ENCODE data around the gene ZNF426. TPM values are rescaled to one million over a fixed set of nuclear protein-coding genes. Genes with fewer than 3 reads are reported as not detected.

ZNF426 gene
- total and polyA plus RNA-seq, 2 of the 13 experiments (the other 11 are each of a cell fraction or from before 2014, with no cell fraction given) = 3.8 to 14.9 TPM

- peak; percentile 78 for TF ChIP-seq AHDC1 (CRISPR knock-in tag; IDR thresholded peaks at IDR 0.05; ENCODE audit: borderline replicate concordance)
- no peak for TF ChIP-seq ZUFSP (CRISPR knock-in tag; IDR thresholded peaks at IDR 0.05; ENCODE audit: borderline replicate concordance)
- no peak for TF ChIP-seq ZNF749 (CRISPR knock-in tag; IDR thresholded peaks at IDR 0.05; ENCODE audit: borderline replicate concordance)
- TF ChIP-seq ZNF382 (CRISPR knock-in tag; IDR thresholded peaks at IDR 0.05; ENCODE audit: borderline replicate concordance) = no peak
- TF ChIP-seq ZNF563 (CRISPR knock-in tag; IDR thresholded peaks at IDR 0.05) = peak; percentile 80
- TF ChIP-seq U2AF1 (optimal IDR thresholded peaks at IDR 0.05; ENCODE audit: low read depth, low read length) = peak; percentile 70
- peak; percentile 79; the same call in 1 of the 2 replicates for TF ChIP-seq AHR (CRISPR knock-in tag; IDR thresholded peaks at IDR 0.05)
- no peak for TF ChIP-seq EZH2 (conservative IDR thresholded peaks at IDR 0.05; ENCODE audit: low read depth, low read length)
- TF ChIP-seq HNRNPUL1 (IDR thresholded peaks at IDR 0.05; ENCODE audit: low read depth, low read length) = no peak
- TF ChIP-seq IKZF5 (CRISPR knock-in tag; IDR thresholded peaks at IDR 0.05) = peak; percentile 53; the same call in 1 of the 2 replicates
- TF ChIP-seq ZBTB38 (CRISPR knock-in tag; IDR thresholded peaks at IDR 0.05) = no peak; the same call in 1 of the 2 replicates
- no peak for TF ChIP-seq KDM6A (CRISPR knock-in tag; IDR thresholded peaks at IDR 0.05; ENCODE audit: low read depth)
- no peak for TF ChIP-seq HMGA1 (CRISPR knock-in tag; conservative IDR thresholded peaks at IDR 0.05)
- TF ChIP-seq ZIK1 (CRISPR knock-in tag; IDR thresholded peaks at IDR 0.05; ENCODE audit: borderline replicate concordance, low read depth) = peak; percentile 52; the same call in 1 of the 2 replicates
- TF ChIP-seq ZFP41 (CRISPR knock-in tag; IDR thresholded peaks at IDR 0.05; ENCODE audit: borderline replicate concordance) = no peak
- TF ChIP-seq EEA1 (CRISPR knock-in tag; IDR thresholded peaks at IDR 0.05; ENCODE audit: borderline replicate concordance) = no peak
- TF ChIP-seq SOX6 (IDR thresholded peaks at IDR 0.05) = no peak
- TF ChIP-seq SOX6 (CRISPR knock-in tag; IDR thresholded peaks at IDR 0.05) = no peak
- no peak; the same call in 1 of the 2 replicates for TF ChIP-seq SRY (CRISPR knock-in tag; IDR thresholded peaks at IDR 0.05)
- TF ChIP-seq ZNF678 (CRISPR knock-in tag; IDR thresholded peaks at IDR 0.05) = no peak
- TF ChIP-seq NFE2L1 (CRISPR knock-in tag; IDR thresholded peaks at IDR 0.05; ENCODE audit: borderline replicate concordance) = peak; percentile 93; the same call in 1 of the 2 replicates
- peak; percentile 89 for TF ChIP-seq ZNF878 (CRISPR knock-in tag; IDR thresholded peaks at IDR 0.05)
Measured at GRCh38 chr19:9538183-9539058, at the start of gene ZNF426 (continued).
